ENCODE measurements around the gene ACAD10. TPM values are rescaled to one million over a fixed set of nuclear protein-coding genes. Genes with fewer than 3 reads are reported as not detected.

ACAD10 gene
- total RNA-seq, 1 experiment from 2014 or later, result 29.1 TPM

DNA sequence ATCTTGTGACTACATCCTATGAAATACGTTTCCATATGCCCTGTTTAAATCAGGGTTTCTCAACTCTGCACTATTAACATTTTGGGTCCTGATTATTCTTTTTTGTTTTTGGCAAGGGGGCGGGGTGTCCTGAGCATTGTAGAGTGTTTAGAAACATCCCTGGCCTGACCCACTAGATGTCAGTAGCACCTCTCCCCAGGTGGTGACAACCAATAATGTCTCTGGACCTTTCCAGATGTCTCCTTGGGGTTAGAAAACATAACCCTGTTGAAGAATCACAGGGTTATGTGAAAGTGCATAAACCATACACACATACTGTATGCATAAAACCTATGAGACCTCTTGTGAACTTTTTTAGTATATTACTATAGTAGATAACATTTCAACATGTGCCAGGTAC, 1.4 kb downstream of the ACAD10 start:
- Mint-ChIP-seq H3K4me3 (peak overlapping the region; percentile 99), H3K4me1 (peaks cover 26% of the 10 kb centered on the region), H3K27ac (no peak overlapping the region; the same call in 1 of the 2 replicates), H3K9me3 (no peaks in the 10 kb centered on the region), H3K36me3 (peaks cover 11% of the 10 kb centered on the region), H3K27me3 (ENCODE audit: low read depth) (no peaks in the 10 kb centered on the region; the same call in 1 of the 2 replicates)
- ChIA-PET POLR2A (no interaction called here), CTCF (no interaction called here)
- TF ChIP-seq TCF7 (CRISPR knock-in tag; IDR thresholded peaks at IDR 0.05; ENCODE audit: low read depth), result no peak
- no peak for TF ChIP-seq EMX1 (CRISPR knock-in tag; IDR thresholded peaks at IDR 0.05)
- TF ChIP-seq, protein P1, sequence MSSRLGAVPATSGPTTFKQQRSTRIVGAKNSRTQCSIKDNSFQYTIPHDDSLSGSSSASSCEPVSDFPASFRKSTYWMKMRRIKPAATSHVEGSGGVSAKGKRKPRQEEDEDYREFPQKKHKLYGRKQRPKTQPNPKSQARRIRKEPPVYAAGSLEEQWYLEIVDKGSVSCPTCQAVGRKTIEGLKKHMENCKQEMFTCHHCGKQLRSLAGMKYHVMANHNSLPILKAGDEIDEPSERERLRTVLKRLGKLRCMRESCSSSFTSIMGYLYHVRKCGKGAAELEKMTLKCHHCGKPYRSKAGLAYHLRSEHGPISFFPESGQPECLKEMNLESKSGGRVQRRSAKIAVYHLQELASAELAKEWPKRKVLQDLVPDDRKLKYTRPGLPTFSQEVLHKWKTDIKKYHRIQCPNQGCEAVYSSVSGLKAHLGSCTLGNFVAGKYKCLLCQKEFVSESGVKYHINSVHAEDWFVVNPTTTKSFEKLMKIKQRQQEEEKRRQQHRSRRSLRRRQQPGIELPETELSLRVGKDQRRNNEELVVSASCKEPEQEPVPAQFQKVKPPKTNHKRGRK (CRISPR knock-in tag; IDR thresholded peaks at IDR 0.05; ENCODE audit: borderline replicate concordance), result no peak
- TF ChIP-seq IRF2 (CRISPR knock-in tag; IDR thresholded peaks at IDR 0.05; ENCODE audit: borderline replicate concordance, low read depth), result no peak
- TF ChIP-seq OVOL2 (CRISPR knock-in tag; IDR thresholded peaks at IDR 0.05; ENCODE audit: borderline replicate concordance), result no peak
- no peak for TF ChIP-seq NR1H2 (CRISPR knock-in tag; IDR thresholded peaks at IDR 0.05)
- TF ChIP-seq, protein P2, sequence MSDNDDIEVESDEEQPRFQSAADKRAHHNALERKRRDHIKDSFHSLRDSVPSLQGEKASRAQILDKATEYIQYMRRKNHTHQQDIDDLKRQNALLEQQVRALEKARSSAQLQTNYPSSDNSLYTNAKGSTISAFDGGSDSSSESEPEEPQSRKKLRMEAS (CRISPR knock-in tag; IDR thresholded peaks at IDR 0.05), result no peak
- TF ChIP-seq, protein P3, sequence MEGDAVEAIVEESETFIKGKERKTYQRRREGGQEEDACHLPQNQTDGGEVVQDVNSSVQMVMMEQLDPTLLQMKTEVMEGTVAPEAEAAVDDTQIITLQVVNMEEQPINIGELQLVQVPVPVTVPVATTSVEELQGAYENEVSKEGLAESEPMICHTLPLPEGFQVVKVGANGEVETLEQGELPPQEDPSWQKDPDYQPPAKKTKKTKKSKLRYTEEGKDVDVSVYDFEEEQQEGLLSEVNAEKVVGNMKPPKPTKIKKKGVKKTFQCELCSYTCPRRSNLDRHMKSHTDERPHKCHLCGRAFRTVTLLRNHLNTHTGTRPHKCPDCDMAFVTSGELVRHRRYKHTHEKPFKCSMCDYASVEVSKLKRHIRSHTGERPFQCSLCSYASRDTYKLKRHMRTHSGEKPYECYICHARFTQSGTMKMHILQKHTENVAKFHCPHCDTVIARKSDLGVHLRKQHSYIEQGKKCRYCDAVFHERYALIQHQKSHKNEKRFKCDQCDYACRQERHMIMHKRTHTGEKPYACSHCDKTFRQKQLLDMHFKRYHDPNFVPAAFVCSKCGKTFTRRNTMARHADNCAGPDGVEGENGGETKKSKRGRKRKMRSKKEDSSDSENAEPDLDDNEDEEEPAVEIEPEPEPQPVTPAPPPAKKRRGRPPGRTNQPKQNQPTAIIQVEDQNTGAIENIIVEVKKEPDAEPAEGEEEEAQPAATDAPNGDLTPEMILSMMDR (IDR thresholded peaks at IDR 0.05), result no peak
- ATAC-seq, result no peak
- no peak for DNase-seq (ENCODE audit: low spot score)

DNA sequence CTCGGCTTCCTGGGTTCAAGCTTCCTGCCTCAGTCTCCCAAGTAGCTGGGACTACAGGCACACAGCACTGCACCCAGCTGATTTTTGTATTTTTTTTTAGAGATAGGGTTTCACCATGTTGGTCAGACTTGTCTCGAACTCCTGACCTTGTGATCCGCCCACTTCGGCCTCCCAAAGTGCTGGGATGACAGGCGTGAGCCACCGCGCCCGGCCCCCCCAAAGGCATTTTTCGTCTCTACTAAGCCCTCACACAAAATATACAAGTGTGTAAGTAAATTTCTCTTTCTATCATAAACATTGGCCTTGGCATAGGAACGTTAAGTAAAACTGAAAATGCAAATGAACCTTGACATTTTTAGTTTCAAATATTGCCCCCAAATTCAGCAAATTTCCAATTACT, 2.1 kb downstream of the ACAD10 start:
- TF ChIP-seq CREM (CRISPR knock-in tag; IDR thresholded peaks at IDR 0.05), result no peak
- TF ChIP-seq ESRRA (CRISPR knock-in tag; IDR thresholded peaks at IDR 0.05; ENCODE audit: borderline replicate concordance), result no peak
- TF ChIP-seq SMAD4 (CRISPR knock-in tag; IDR thresholded peaks at IDR 0.05), result no peak
- Mint-ChIP-seq H3K36me3 (peaks cover 7% of the 10 kb centered on the region), H3K4me1 (peaks cover 26% of the 10 kb centered on the region), H3K27me3 (ENCODE audit: low read depth) (no peaks in the 10 kb centered on the region; the same call in 1 of the 2 replicates), H3K4me3 (no peak overlapping the region), H3K9me3 (no peaks in the 10 kb centered on the region), H3K27ac (peak overlapping the region; percentile 29; the same call in 1 of the 2 replicates)
- POLR2A ChIA-PET, result no interaction called here
- DNase-seq (ENCODE audit: low spot score) (no peak), ATAC-seq (no peak)
- CTCF ChIA-PET, result no interaction called here

DNA sequence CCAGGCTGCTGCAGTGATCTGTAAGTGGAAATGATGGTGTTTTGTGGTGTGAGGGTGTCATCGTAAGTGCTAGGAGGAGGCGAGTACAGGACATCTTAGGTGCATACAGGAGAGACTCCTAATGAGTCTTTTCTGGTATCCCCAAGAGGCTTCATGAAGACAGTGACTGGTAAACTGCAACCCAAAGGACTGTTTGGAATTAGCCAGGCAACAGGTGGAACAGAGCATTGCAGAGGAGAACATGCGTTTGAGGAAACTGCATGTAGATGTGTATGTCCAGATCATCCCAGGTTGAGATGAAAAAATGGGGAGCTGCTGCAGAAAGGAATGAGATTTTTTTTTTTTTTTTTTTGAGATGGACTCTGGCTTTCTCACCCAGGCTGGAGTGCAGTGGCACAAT, 5.4 kb downstream of the ACAD10 start:
- ATAC-seq, result no peak
- ChIA-PET POLR2A (no interaction called here), CTCF (no interaction called here)
- Mint-ChIP-seq H3K27ac (peak overlapping the region; percentile 40; the same call in 1 of the 2 replicates), H3K4me3 (no peak overlapping the region), H3K4me1 (peaks cover 11% of the 10 kb centered on the region), H3K9me3 (no peaks in the 10 kb centered on the region), H3K27me3 (ENCODE audit: low read depth) (no peaks in the 10 kb centered on the region), H3K36me3 (peaks cover 28% of the 10 kb centered on the region)
- no peak for DNase-seq (ENCODE audit: low spot score)
- TF ChIP-seq ZNF423 (CRISPR knock-in tag; IDR thresholded peaks at IDR 0.05) (no peak), JAZF1 (CRISPR knock-in tag; IDR thresholded peaks at IDR 0.05) (no peak), KAT7 (CRISPR knock-in tag; IDR thresholded peaks at IDR 0.05; ENCODE audit: borderline replicate concordance) (no peak), HMGA2 (CRISPR knock-in tag; IDR thresholded peaks at IDR 0.05) (no peak)
- TF ChIP-seq, protein P4, sequence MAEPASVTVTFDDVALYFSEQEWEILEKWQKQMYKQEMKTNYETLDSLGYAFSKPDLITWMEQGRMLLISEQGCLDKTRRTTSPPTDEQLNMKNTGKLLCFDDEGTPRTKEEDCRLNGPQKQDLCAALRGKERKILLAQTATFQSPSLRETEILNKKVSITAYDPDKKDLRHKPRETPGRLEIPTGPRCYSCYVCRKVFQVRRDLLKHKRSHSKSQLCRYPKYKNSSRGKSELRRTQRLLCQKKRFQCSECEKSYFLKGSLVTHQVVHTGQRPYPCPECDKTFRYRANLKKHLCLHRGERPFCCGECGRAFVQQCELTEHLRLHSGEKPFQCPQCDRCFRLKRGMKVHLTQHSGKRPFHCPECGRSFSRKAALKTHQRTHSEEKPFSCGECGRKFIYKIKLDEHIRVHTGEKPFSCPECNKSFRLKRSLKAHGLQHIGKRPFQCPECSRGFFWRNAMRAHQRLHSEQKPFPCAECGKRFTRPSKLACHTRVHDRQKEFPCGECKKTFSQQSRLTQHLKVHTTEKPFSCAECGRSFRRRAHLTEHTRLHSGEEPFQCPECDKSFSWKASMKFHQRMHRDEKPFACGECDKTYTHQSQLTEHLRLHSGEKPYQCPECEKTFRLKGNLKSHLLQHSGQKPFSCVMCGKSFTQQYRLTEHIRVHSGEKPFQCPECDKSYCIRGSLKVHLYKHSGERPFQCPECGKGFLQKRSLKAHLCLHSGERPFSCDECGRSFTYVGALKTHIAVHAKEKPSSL (CRISPR knock-in tag; conservative IDR thresholded peaks at IDR 0.05), result no peak
